Activated T-cell treated with anti-CD3 and anti-CD28 coated beads for 4 hours (primary cell): ENCODE measurements around the gene RERE.

Experiments
- DNase-seq: peaks from one replicate; pipeline ENCODE4 v3.0.0-alpha.2; 2020

RERE gene

DNA sequence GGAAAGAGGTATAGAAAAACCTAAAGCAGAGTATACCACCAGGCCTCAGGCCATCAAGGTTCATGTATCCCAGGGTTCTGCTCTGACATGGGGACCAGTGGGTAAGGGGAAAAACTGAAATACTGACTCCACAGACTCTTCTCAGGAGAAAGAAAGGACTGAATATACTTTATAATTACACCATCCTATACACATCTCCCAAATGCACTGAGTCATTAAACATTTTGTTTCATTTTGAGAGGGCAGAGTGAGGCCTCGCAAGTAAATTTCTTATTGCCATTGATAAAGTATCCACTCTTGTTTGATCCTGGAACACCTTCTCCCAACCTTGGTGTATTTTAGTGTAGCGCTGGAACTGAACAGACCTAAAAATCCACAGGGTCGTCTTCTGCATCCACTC, 251.6 kb downstream of the RERE start:
- DNase-seq = no peak

DNA sequence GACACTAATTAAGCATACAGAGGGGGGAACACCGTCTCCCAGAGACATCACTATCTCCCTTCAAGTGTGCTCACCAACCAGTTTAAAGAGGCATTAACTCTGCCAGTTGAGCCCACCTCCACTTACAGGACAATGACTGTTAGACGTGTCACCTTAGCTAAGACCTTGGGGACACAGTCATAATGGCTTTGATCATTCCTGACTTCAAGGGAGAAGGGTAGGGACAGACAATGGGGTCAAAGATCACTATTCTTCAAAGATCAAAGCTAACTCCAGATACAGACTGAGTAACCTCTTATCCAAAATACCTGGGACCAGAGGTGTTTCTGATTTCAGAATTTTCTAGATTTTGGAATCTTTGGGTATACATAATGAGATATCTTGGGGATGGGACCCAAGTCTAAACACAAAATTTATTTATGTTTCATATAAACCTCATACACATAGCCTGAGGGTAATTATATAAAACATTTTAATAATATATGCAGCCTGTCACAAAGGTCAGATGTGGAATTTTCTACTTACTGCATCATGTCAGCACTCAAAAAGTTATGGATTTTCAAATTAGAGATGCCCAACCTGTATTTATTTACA, 253.4 kb downstream of the RERE start:
- DNase-seq = no peak

GRCh38 chr1:8562881-8563865, 254.3 kb downstream of the RERE start:
- DNase-seq = no peak

DNA sequence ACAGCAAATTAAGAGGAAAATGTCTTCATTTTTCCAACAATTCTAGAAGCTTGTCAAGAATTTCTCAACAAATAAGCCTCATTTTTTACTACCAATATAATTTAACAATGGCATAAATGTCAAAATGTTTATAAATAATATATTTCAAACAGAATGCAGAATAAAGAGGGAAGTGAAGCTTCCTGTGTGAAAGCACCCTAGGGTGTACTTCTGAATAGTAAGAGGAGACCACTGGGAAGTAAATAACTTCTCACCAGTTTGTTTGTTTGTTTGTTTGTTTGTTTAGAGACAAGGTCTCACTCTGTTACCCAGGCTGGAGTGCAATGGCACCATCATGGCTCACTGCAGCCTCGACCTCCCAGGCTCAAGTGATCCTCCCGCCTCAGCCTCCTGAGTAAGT, 255.2 kb downstream of the RERE start:
- no peak for DNase-seq

DNA sequence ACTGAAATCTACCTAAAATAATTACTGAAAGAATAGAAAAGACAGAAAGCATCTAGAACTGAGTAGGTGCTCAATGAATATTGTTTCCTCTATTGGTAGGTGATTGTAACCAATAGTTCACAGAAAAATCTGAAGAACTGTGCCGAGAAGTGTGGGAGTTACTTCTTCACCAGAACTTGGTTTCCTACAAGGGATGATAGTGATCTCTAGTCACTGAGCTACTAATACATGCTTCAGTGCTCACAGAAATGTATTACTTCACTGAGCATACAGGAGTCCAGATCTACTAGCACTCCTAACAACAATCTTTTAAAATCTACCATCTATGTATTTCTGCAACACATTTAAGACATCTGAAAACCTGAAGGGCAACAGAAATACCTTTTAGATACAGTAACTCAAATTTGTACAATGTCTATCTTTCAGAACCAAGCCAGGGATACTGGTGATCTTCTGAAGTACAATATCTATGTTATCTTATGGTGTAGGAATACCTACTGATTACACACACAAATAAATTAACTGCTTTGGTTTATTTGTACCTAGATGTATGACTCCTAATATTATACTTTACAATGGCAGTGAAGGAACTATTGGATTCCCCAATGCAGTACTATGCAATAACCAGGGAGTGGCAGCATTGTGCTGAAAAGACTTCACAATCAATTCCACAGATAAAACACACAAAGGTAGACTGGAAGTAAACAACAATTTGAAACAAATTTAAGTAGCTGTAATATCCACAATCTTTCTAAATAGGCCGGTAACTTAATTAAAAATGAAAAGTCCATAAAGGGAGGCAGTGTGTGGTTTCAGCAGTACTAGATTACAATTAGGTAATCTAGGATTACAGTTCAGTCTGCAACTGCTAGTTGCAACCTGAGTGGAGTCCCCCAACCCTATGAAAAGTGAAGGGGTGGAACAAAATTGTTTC, 256.6 kb downstream of the RERE start:
- no peak for DNase-seq

DNA sequence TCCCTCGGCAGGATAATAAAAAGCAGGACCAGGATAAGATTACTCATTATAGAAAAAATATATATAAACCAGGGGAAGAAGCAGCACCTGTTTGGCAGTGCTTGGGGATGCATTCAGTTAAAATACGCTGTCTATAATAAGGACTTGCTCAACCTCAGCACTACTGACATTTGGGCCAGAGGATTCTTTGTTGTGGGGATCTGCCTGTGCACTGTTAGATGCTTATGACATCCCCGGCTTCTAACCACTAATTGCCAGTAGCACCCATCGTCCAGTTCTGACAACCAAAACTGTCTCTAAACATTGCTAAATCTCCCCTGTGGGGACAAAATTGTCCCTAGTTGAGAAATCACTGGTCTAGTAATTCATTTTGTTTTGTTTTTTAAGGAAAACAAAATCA, 257.4 kb downstream of the RERE start:
- DNase-seq = no peak

- DNase-seq = no peak
These were observed 261.9 kb downstream of the RERE start for GRCh38 chr1:8555582-8555981.

GRCh38 chr1:8554956-8555534, 262.4 kb downstream of the RERE start:
- DNase-seq = no peak

GRCh38 chr1:8552820-8553397, 264.5 kb downstream of the RERE start:
- DNase-seq = no peak

GRCh38 chr1:8551613-8552489, 265.6 kb downstream of the RERE start:
- no peak for DNase-seq

GRCh38 chr1:8551057-8551456, 266.4 kb downstream of the RERE start:
- DNase-seq = no peak

DNA sequence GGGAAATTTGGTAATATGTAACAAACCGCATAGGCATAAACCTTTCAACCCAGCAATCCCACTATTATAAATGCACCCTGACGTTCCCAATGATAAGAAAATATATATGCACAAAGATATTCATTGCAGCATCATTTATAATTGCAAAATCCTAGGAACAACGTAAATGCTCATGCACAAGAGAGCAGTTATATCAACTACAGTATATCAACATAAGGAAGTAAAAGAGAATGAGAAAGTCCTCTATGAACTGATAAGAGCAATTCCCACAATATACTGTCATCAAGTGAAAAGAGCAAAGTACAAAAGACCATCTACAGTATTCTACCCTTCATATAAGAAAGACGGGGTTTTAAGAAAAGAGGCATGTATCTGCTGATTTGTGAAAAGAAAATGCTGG, 269.6 kb downstream of the RERE start:
- no peak for DNase-seq

GRCh38 chr1:8545078-8545477, 272.4 kb downstream of the RERE start:
- DNase-seq = no peak

DNA sequence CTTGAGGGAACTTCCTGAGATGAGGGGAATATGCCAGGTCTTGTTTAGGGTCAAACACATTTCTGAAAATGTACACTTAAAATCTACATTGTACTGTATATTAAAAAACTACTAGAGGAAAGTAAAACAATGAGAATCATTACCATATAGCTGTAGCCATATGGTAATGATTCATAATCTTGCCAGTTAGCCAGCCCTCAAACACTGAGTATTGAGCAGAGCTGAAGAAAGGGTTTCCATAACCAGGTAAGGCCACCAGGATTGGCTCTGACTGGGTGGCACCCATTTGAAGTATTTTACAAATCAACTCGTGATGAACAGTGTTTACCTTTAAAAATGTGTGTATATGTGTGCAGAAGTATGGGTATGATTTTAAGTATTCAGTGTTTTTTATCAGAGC, 272.8 kb downstream of the RERE start:
- DNase-seq = no peak

DNA sequence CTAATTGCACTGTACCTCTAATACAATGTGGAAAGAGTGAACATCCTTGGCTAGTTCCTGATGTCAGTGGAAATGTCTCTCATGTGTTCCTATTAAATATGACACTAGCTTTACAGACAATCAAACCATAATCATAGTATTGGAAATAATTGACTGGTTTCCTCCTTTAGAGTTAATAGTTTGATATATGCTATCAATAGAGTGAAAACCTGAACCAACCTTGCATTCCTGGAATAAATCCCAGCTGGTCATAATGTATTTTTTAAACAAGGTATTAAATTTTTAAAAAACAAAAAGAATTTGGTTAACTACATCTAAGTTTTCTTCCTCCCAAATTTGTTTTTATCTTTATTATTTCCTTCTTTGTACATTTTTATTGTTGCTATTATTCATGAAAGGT, 273.5 kb downstream of the RERE start:
- no peak for DNase-seq

DNA sequence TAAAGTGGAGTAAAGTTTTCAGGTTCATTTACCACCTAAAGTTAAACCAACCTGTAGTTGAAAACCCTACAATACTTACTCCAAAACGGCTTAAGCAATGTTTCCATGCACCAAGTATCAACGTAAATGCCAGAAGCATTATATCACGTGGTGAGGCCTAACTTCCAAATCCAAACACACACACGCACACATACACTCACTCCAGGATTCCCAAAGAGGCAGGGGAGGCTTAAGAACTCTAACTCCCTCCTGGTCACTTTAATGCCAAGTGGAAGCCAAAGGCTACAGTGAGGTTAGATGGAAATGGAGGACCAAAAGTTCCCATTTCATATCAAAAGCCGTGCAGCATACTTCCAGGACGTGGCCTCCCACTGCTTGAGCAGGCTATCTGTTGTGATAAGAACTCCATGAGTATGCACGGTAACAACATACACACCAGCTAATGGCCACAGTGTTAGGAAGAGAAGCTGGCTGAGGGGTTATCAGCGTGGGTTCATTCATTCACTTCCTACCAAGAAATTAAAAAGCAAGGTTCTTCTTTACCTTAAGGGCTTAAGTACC, 275.4 kb downstream of the RERE start:
- DNase-seq = no peak

- DNase-seq = no peak
These were observed 276.5 kb downstream of the RERE start for GRCh38 chr1:8540971-8541370.

DNA sequence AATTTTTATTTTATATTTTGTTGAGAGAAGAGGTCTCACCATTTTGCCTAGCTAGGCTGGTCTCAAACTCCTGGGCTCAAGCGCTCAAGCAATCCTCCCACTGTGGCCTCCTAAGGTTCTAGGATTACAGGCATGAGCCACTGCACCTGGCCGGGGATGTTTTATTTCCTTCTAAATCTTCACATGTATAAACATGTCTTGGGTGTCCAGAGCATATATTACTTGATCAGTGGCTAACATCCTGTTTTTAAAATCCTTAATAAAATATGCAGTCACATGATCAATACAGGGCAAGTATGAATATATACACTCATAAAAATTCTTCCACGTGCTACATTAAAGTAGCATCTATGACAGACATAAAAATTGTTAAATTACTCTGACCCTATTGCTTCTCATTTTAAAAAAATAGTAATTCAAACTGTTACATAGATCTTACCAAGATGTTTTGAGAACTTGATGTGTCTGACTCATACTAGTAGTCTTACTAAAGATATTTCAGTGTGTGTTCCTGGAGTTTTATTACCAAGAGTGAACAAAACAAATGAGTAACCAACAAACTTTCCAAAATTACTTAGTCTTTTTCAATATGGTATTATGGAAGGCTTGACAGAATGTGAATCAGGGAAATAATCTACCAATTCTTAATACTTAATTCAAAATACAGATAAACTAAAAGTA, 277.0 kb downstream of the RERE start:
- DNase-seq = no peak

GRCh38 chr1:8539683-8540082, 277.8 kb downstream of the RERE start:
- DNase-seq = no peak

DNA sequence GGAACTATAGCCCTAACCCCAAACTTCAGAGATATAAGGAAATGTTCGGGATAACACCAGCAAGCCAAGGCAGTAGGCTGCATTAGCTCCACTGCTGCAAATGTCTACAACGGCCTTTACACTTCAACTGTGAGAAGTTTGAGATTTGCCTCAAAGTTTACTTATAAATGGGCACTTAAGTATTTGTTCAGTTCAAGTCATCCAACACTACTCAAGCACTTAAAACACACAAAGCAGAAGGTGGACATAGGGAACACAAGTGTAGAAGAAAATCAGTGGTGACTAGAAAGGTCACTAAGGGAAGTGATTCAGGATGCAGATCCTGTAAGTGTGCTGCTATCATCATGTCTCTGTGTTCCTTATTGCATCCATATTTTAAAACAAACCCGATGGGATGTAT, 278.9 kb downstream of the RERE start:
- no peak for DNase-seq

DNA sequence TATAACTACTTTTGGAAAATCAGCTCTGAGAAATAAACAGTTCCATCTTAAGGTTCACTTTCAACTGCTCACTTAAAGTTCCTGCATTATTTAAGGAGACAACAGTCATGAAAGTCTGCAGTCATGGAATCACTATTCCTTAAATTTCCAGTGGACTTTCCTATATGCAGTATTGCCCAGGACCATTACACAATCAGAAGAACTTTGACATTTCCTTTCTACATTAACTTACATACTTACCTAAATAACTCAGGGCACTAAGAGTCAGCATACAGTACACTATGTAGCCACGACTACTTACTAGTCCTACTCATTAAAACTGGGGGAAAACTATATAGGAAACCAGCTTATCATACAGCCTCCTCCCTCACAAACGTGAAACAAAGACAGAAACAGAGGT, 279.4 kb downstream of the RERE start:
- DNase-seq = no peak
